MM.1S (cell line): Measurements from ENCODE around the gene NBEA.

Source experiments
- CTCF ChIP-seq: fragments of 300-600 bp; sonication (generic); IDR thresholded peaks from 2 replicates; pipeline ENCODE4 v1.5.1; 2016; ENCODE audit warnings: antibody characterized with exemption, low read length, mixed read lengths
- EZH2 ChIP-seq: fragments of 300-600 bp; sonication (generic); optimal IDR thresholded peaks from 2 replicates; pipeline ENCODE3; 2017; ENCODE audit warnings: low read depth, mild to moderate bottlenecking, antibody characterized with exemption, low read length, mixed read lengths

- no peak for TF ChIP-seq CTCF
- no peak for TF ChIP-seq EZH2
Observed at GRCh38 chr13:35475212-35475959, 533.3 kb downstream of the NBEA start.
